Cardiac muscle cell (in vitro differentiated cells and primary cell): ENCODE results near the gene CEP85L. TPM values are rescaled to one million over a fixed set of nuclear protein-coding genes. Genes with fewer than 3 reads are reported as not detected.

Source experiments
- DNase-seq, 2 donors: peaks; one replicate each; pipeline versions ENCODE4 v3.0.0 to v3.0.0-alpha.2; 2010 to 2017; ENCODE audit warnings: low read depth in 1 of 2, low spot score in 1 of 2
- H3K27ac ChIP-seq: fragments of 200-600 bp; sonication (generic); 2 replicates; pipeline ENCODE4 v1.5.1; 2016
- H3K27me3 ChIP-seq: fragments of 200-600 bp; sonication (generic); 2 replicates; pipeline ENCODE4 v1.6.0; 2016; ENCODE audit warnings: control low read depth
- H3K36me3 ChIP-seq: fragments of 200-600 bp; sonication (generic); 2 replicates; pipeline ENCODE4 v1.5.1; 2016; ENCODE audit warnings: control low read depth
- H3K4me1 ChIP-seq: fragments of 200-600 bp; sonication (generic); 2 replicates; pipeline ENCODE4 v1.8.1; 2017; ENCODE audit warnings: low read depth, mild to moderate bottlenecking, mixed run types
- H3K4me3 ChIP-seq: fragments of 200-600 bp; sonication (generic); 2 replicates; pipeline ENCODE4 v1.5.1; 2016; ENCODE audit warnings: mild to moderate bottlenecking
- H3K9me3 ChIP-seq: fragments of 200-600 bp; sonication (generic); 2 replicates; pipeline ENCODE4 v1.5.1; 2017; ENCODE audit warnings: low read depth, mild to moderate bottlenecking, control low read depth
- CTCF ChIP-seq: IDR thresholded peaks from 2 replicates; pipeline ENCODE4 v1.5.1; 2012; ENCODE audit warnings: low read depth, mild to moderate bottlenecking, low read length
- polyA plus RNA-seq: library from polyadenylated mRNA; unstranded; fragments of >200 nt; fragmentation: Nextera tagmentation; extraction: Ambion mirVana; gene quantifications from 2 replicates; pipeline ENCODE4 v1.2.1, GENCODE V29; 2016
- total RNA-seq: library from RNA; depleted of rRNA; stranded (reverse); fragments of >200 nt; gene quantifications from 2 replicates; pipeline ENCODE4 v1.2.3, GENCODE V29; 2016

The CEP85L gene
- total and polyA plus RNA-seq, 2 experiments from 2014 or later, result 7.9 to 20.0 TPM

- Histone ChIP-seq H3K4me1 (peaks cover 4% of the 10 kb centered on the region), H3K27me3 (no peaks in the 10 kb centered on the region), H3K4me3 (no peak overlapping the region), H3K27ac (no peak overlapping the region), H3K36me3 (no peaks in the 10 kb centered on the region), H3K9me3 (no peaks in the 10 kb centered on the region)
- no peak for DNase-seq
- TF ChIP-seq CTCF, result no peak
Observed at GRCh38 chr6:118648866-118649554, 2.4 kb downstream of the CEP85L start.

GRCh38 chr6:118646977-118647376 lies 4.4 kb downstream of the CEP85L start:
- Histone ChIP-seq H3K36me3 (no peaks in the 10 kb centered on the region), H3K4me3 (no peak overlapping the region), H3K9me3 (no peaks in the 10 kb centered on the region), H3K27ac (no peak overlapping the region), H3K27me3 (no peaks in the 10 kb centered on the region), H3K4me1 (peaks cover 4% of the 10 kb centered on the region)
- DNase-seq, result no peak
- no peak for TF ChIP-seq CTCF

- peaks cover 10% of the 10 kb centered on the region for H3K4me1 ChIP-seq
- no peak for DNase-seq
- TF ChIP-seq CTCF, result no peak
- no peaks in the 10 kb centered on the region for H3K36me3 ChIP-seq
- H3K27ac ChIP-seq, result no peak overlapping the region
- H3K9me3 ChIP-seq, result no peaks in the 10 kb centered on the region
- no peak overlapping the region for H3K4me3 ChIP-seq
- H3K27me3 ChIP-seq, result no peaks in the 10 kb centered on the region
Observed at GRCh38 chr6:118645395-118645794, 6.0 kb downstream of the CEP85L start.

GRCh38 chr6:118644007-118644406 lies 7.4 kb downstream of the CEP85L start:
- TF ChIP-seq CTCF, result no peak
- peaks cover 8% of the 10 kb centered on the region for H3K4me1 ChIP-seq
- H3K27me3 ChIP-seq, result no peaks in the 10 kb centered on the region
- no peak for DNase-seq
- H3K9me3 ChIP-seq, result no peaks in the 10 kb centered on the region
- H3K4me3 ChIP-seq, result no peak overlapping the region
- H3K27ac ChIP-seq, result no peak overlapping the region
- H3K36me3 ChIP-seq, result no peaks in the 10 kb centered on the region

GRCh38 chr6:118641042-118641441 lies 10.3 kb downstream of the CEP85L start:
- Histone ChIP-seq H3K4me3 (no peak overlapping the region), H3K4me1 (peaks cover 6% of the 10 kb centered on the region), H3K9me3 (no peaks in the 10 kb centered on the region), H3K27me3 (no peaks in the 10 kb centered on the region), H3K27ac (no peak overlapping the region), H3K36me3 (no peaks in the 10 kb centered on the region)
- TF ChIP-seq CTCF, result no peak
- no peak for DNase-seq
